GM12873 (cell line): ENCODE results near the gene STX19.

Source experiments
- TF ChIP-seq, protein P1 (sequence below): IDR thresholded peaks from 2 replicates; pipeline ENCODE4 v1.5.1; 2012; ENCODE audit warnings: low read depth, mild to moderate bottlenecking, moderate library complexity, low read length, control low read depth; ENCODE audit not compliant: insufficient read depth; ENCODE audit errors: missing control alignments

STX19 gene

DNA sequence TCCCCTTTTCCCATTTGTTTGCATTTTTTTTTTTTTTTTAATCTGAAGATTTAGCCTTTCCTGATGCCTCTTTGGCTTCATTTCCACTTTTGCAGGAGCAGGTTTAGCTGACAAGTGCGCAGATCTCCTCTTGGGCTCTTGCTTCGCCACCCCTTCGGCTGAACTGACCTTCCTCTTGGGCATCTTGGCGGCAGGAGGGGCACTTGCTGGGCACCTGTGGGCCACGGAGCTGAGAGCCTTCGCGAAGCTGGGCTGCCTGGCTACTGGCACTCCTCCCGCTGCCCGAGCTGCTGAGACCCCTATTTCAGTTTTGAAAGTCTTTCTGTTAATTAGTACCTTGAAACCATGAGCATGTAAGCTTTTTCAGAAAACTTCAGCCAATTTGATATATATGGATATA, 39.6 kb downstream of the STX19 start:
- TF ChIP-seq, protein P1, sequence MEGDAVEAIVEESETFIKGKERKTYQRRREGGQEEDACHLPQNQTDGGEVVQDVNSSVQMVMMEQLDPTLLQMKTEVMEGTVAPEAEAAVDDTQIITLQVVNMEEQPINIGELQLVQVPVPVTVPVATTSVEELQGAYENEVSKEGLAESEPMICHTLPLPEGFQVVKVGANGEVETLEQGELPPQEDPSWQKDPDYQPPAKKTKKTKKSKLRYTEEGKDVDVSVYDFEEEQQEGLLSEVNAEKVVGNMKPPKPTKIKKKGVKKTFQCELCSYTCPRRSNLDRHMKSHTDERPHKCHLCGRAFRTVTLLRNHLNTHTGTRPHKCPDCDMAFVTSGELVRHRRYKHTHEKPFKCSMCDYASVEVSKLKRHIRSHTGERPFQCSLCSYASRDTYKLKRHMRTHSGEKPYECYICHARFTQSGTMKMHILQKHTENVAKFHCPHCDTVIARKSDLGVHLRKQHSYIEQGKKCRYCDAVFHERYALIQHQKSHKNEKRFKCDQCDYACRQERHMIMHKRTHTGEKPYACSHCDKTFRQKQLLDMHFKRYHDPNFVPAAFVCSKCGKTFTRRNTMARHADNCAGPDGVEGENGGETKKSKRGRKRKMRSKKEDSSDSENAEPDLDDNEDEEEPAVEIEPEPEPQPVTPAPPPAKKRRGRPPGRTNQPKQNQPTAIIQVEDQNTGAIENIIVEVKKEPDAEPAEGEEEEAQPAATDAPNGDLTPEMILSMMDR = no peak

GRCh38 chr3:93988283-93988682, 40.1 kb downstream of the STX19 start:
- TF ChIP-seq, protein P1 = no peak

- TF ChIP-seq, protein P1 = no peak
These were observed 43.8 kb downstream of the STX19 start for GRCh38 chr3:93984618-93985017.

GRCh38 chr3:93983408-93983807, 45.0 kb downstream of the STX19 start:
- TF ChIP-seq, protein P1 = no peak

DNA sequence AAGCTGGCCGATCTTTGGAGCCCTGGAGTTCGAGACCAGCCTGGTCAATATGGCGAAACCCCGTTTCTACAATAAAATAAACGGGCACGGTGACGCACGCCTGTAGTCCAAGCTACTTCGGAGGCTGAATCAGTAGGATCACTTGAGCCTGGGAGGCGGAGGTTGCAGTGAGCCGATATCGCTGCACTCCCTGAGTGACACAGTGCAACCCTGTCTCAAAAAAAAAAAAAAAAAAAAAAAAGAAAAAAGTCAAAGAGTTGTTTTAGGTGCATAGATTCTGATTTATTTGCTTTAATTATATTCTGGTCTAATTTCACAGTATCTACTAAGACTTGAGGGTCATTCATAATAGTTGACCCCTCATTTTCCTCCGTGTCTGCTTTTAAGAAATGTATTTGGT, 46.7 kb downstream of the STX19 start:
- TF ChIP-seq, protein P1 = no peak

DNA sequence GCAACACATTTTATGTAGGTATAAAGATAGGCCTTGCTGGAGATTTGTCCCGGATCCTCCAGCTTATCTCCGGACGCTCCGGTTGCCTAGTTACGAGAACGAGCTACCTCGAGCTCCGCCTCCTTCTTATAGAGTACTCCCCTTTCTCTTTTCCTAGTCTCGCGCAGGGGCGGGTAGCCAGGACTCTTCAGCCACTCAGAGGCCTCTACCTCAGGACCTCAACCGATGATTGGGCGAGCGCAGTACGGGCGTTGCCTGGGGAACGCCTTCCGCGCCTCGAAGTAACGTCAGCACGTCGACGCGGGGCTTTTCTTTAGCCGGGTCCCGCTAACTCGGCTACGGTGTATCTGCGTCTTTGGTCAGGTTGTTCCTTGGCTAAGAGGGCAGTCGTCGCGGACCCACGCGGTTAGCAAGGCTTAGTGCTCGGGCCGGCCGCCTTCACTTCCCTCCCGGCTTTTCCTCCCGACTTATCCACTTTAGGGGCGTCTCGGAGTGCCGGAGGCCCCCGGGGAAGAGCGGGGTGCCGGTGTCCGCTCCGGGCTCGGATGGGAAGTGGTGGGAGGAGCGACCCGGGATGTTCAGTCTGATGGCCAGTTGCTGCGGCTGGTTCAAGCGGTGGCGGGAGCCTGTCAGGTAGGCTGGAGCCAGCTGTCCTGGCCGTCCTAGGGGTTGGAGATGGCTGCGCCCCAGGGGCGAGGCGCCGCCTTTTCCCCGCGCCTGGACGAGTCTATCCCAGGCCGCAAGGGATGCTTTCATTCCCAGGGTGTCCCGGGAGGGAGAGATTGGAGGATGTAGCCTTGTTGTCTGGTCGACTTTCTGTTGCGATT, 48.3 kb downstream of the STX19 start, which contains the start of gene ARL13B:
Gene ARL13B (plus strand): TSS at position 306 of the 827 bp plus-strand sequence. CDS start 269 bp downstream, at position 575.
- TF ChIP-seq, protein P1 = no peak

DNA sequence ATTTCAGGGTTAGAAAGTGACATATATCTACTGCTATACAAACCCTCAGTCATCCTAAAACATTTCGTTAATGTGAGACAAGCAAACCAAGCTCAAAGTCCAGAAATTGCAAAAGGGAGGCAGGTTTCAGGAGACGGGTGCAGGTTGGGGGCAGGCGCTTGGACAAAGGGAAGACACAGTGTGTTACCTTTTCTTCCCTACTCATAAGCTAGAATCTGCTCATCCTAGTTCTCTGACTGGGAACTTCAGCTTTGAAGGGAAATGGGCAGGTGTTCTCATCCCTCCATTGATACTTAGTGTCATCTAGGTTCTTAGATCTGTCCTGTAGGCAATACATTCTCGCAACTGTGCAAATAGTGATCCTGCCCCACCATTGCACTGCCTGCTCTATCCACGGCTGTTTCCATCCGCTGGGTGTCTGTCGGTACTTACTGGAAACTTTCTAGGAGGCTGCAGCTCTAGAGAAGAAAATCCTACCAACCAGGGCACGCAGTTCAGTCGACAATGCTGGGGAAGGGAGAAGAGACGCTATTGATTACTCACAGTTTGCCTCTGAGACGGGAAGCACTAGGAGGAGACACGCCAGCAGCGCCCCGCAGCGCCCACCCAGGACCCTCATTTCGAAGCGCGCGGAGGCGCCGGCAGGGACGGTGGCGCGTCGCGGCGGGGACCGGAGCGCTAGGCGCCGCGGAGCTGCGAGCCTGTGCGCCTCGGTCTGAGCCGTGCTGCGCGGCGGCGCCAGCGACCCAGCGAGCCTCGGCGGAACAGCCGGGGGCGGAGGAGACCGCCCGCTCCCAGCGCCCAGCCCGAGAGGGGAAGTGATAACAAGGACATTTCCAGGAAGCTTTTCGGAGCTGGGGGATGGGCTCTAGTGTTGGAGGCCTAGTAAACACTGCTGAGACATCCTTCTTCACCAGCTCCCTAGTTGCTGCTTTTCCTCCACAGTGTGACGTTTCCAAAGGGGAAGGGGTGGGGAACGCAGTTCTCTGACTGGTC, 55.0 kb downstream of the STX19 start, which contains the start of gene PROS1:
Gene PROS1 (minus strand): TSS at position 766 of the 996 bp plus-strand sequence. CDS start 147 bp downstream, at position 619.
- TF ChIP-seq, protein P1 = no peak
